Measurements from ENCODE around the gene DMXL2.
A peak's percentile ranks its signal among the peaks of the same experiment; 100 is the strongest.
"Not testable (repeated sequence)": the region's sequence is repeated elsewhere in the genome, so short reads cannot be mapped to it uniquely, and the experiment has no call there.

DMXL2 gene

DNA sequence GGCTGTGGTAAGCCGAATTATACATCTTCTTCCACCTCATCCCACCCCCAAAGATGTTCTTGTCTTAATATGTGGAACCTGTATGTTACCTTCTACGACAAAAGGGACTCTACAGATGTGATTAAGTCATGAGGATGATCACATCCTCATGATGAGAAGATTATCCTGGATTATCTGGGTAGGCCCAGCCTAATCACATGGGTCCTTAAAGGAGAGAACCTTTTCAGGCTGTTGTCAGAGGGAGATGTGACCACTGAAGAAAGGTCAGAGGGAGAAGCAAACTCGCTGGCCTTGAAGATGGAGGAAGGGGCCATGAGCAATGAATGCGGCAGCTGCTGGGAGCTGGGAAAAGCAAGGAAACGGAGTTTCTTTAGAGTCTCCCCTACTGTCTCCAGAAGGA, 45.9 kb upstream of the DMXL2 start:
- Histone ChIP-seq H3K9me3 (ENCODE audit: insufficient read depth, low read length, severe bottlenecking) (no peaks in the 10 kb centered on the region), H3K27ac (ENCODE audit: low read length) (no peak overlapping the region), H4K20me1 (ENCODE audit: insufficient read depth, low read length) (no peaks in the 10 kb centered on the region), H3K27me3 (ENCODE audit: insufficient read depth, low read length, poor library complexity) (no peaks in the 10 kb centered on the region), H3K79me2 (ENCODE audit: insufficient read depth, low read length) (no peaks in the 10 kb centered on the region), H2AFZ (ENCODE audit: low read depth, low read length) (no peak overlapping the region), H3K9ac (ENCODE audit: low read depth, low read length) (no peak overlapping the region), H3K4me3 (ENCODE audit: low read depth in 1 of 2, low read length in 2 of 2) (no peak overlapping the region), H3K4me2 (ENCODE audit: insufficient read depth, low read length) (no peak overlapping the region), H3K36me3 (ENCODE audit: insufficient read depth, low read length) (no peaks in the 10 kb centered on the region), H3K4me1 (ENCODE audit: insufficient read depth, low read length) (no peaks in the 10 kb centered on the region)
- no peak for DNase-seq
- no peak for ATAC-seq (ENCODE audit: insufficient read depth, low read depth)
- TF ChIP-seq, protein P1, sequence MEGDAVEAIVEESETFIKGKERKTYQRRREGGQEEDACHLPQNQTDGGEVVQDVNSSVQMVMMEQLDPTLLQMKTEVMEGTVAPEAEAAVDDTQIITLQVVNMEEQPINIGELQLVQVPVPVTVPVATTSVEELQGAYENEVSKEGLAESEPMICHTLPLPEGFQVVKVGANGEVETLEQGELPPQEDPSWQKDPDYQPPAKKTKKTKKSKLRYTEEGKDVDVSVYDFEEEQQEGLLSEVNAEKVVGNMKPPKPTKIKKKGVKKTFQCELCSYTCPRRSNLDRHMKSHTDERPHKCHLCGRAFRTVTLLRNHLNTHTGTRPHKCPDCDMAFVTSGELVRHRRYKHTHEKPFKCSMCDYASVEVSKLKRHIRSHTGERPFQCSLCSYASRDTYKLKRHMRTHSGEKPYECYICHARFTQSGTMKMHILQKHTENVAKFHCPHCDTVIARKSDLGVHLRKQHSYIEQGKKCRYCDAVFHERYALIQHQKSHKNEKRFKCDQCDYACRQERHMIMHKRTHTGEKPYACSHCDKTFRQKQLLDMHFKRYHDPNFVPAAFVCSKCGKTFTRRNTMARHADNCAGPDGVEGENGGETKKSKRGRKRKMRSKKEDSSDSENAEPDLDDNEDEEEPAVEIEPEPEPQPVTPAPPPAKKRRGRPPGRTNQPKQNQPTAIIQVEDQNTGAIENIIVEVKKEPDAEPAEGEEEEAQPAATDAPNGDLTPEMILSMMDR (IDR thresholded peaks at IDR 0.05; ENCODE audit: borderline replicate concordance, extremely low read depth, low read length, poor library complexity, severe bottlenecking), result no peak
- TF ChIP-seq EZH2 (IDR thresholded peaks at IDR 0.05; ENCODE audit: borderline replicate concordance, low read depth, low read length, severe bottlenecking), result no peak

DNA sequence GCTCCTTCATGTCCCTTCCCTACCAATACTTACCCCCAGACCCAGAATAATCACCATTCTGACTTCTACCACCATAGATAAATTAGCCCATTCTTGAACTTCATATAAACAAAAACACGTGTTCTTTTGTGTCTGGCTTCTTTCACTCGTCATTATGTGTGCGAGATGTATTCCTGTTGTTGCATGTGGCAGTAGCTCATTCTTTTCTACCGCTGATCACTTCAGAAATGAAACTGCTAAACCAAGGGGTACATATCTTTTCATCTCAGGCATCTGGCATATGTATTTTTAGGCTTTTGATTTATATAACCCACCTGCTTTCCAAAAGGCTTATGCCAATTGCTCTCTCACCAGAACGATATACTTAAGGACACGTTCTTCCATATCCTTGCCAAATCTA, 44.9 kb upstream of the DMXL2 start:
- Histone ChIP-seq H3K27ac (ENCODE audit: low read length) (no peak overlapping the region), H2AFZ (ENCODE audit: low read depth, low read length) (no peak overlapping the region), H3K4me1 (ENCODE audit: insufficient read depth, low read length) (no peaks in the 10 kb centered on the region), H3K4me3 (ENCODE audit: low read depth in 1 of 2, low read length in 2 of 2) (no peak overlapping the region), H3K9me3 (ENCODE audit: insufficient read depth, low read length, severe bottlenecking) (no peaks in the 10 kb centered on the region), H3K4me2 (ENCODE audit: insufficient read depth, low read length) (no peak overlapping the region), H3K9ac (ENCODE audit: low read depth, low read length) (no peak overlapping the region), H4K20me1 (ENCODE audit: insufficient read depth, low read length) (no peaks in the 10 kb centered on the region), H3K79me2 (ENCODE audit: insufficient read depth, low read length) (no peaks in the 10 kb centered on the region), H3K27me3 (ENCODE audit: insufficient read depth, low read length, poor library complexity) (no peaks in the 10 kb centered on the region), H3K36me3 (ENCODE audit: insufficient read depth, low read length) (no peaks in the 10 kb centered on the region)
- DNase-seq (no peak), ATAC-seq (ENCODE audit: insufficient read depth, low read depth) (no peak)
- TF ChIP-seq, protein P1 (IDR thresholded peaks at IDR 0.05; ENCODE audit: borderline replicate concordance, extremely low read depth, low read length, poor library complexity, severe bottlenecking), result no peak
- no peak for TF ChIP-seq EZH2 (IDR thresholded peaks at IDR 0.05; ENCODE audit: borderline replicate concordance, low read depth, low read length, severe bottlenecking)

DNA sequence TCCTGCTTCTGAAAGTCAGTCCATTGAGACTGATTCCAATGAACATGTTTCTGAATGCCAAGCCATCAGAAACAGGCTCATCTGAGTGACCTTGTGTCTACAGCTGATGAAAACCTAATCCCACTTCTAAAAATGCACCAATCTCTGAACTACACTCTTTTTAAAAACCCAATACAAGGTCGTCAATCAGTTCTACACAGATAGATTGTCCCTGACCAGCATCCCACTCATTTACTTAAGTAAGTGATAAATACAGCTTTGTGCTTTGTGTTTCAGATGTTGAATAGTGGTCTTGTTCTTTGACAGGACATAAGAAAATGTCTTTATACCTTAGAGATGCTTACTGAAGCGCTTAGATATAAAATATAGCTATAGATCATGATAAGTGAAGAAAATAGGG, 38.5 kb upstream of the DMXL2 start:
- no peaks in the 10 kb centered on the region for H3K4me1 ChIP-seq (ENCODE audit: insufficient read depth, low read length)
- no peak overlapping the region for H3K27ac ChIP-seq (ENCODE audit: low read length)
- ATAC-seq (ENCODE audit: insufficient read depth, low read depth) (no peak), DNase-seq (no peak)
- no peaks in the 10 kb centered on the region for H3K27me3 ChIP-seq (ENCODE audit: insufficient read depth, low read length, poor library complexity)
- H3K79me2 ChIP-seq (ENCODE audit: insufficient read depth, low read length), result no peaks in the 10 kb centered on the region
- H3K9ac ChIP-seq (ENCODE audit: low read depth, low read length), result no peak overlapping the region
- H3K4me3 ChIP-seq (ENCODE audit: low read depth in 1 of 2, low read length in 2 of 2), result no peak overlapping the region
- H3K9me3 ChIP-seq (ENCODE audit: insufficient read depth, low read length, severe bottlenecking), result no peaks in the 10 kb centered on the region
- H3K36me3 ChIP-seq (ENCODE audit: insufficient read depth, low read length), result no peaks in the 10 kb centered on the region
- H3K4me2 ChIP-seq (ENCODE audit: insufficient read depth, low read length), result no peak overlapping the region
- TF ChIP-seq EZH2 (IDR thresholded peaks at IDR 0.05; ENCODE audit: borderline replicate concordance, low read depth, low read length, severe bottlenecking), result no peak
- TF ChIP-seq, protein P1 (IDR thresholded peaks at IDR 0.05; ENCODE audit: borderline replicate concordance, extremely low read depth, low read length, poor library complexity, severe bottlenecking), result no peak
- no peak overlapping the region for H2AFZ ChIP-seq (ENCODE audit: low read depth, low read length)
- H4K20me1 ChIP-seq (ENCODE audit: insufficient read depth, low read length), result no peaks in the 10 kb centered on the region

DNA sequence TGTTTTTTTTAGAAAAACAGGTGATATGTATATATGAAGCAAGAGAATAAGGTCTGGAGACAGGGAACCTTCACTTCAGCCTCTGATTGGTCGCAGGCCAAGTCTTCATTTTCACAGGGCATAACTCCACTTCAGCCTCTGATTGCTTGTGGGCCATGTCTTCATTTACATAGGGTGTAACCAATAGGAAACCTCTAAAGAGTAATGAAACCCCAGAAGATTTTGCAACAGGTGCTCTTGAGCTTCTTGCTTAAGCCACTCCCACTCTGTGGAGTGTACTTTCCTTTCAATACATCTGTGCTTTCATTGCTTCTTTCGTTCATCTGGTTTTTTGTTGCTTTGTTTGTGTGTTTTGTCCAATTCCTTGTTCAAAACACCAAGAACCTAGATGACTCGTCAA, 36.1 kb upstream of the DMXL2 start:
- no peak for TF ChIP-seq EZH2 (IDR thresholded peaks at IDR 0.05; ENCODE audit: borderline replicate concordance, low read depth, low read length, severe bottlenecking)
- TF ChIP-seq, protein P1 (IDR thresholded peaks at IDR 0.05; ENCODE audit: borderline replicate concordance, extremely low read depth, low read length, poor library complexity, severe bottlenecking), result no peak
- no peaks in the 10 kb centered on the region for H3K9me3 ChIP-seq (ENCODE audit: insufficient read depth, low read length, severe bottlenecking)
- H3K27ac ChIP-seq (ENCODE audit: low read length), result no peak overlapping the region
- H4K20me1 ChIP-seq (ENCODE audit: insufficient read depth, low read length), result no peaks in the 10 kb centered on the region
- no peaks in the 10 kb centered on the region for H3K4me1 ChIP-seq (ENCODE audit: insufficient read depth, low read length)
- DNase-seq (no peak), ATAC-seq (ENCODE audit: insufficient read depth, low read depth) (0 out of 3 replicates have a peak, but pooled peaks have one; percentile 17)
- no peaks in the 10 kb centered on the region for H3K36me3 ChIP-seq (ENCODE audit: insufficient read depth, low read length)
- no peak overlapping the region for H2AFZ ChIP-seq (ENCODE audit: low read depth, low read length)
- no peak overlapping the region for H3K4me2 ChIP-seq (ENCODE audit: insufficient read depth, low read length)
- H3K4me3 ChIP-seq (ENCODE audit: low read depth in 1 of 2, low read length in 2 of 2), result no peak overlapping the region
- H3K79me2 ChIP-seq (ENCODE audit: insufficient read depth, low read length), result no peaks in the 10 kb centered on the region
- no peak overlapping the region for H3K9ac ChIP-seq (ENCODE audit: low read depth, low read length)
- H3K27me3 ChIP-seq (ENCODE audit: insufficient read depth, low read length, poor library complexity), result no peaks in the 10 kb centered on the region

DNA sequence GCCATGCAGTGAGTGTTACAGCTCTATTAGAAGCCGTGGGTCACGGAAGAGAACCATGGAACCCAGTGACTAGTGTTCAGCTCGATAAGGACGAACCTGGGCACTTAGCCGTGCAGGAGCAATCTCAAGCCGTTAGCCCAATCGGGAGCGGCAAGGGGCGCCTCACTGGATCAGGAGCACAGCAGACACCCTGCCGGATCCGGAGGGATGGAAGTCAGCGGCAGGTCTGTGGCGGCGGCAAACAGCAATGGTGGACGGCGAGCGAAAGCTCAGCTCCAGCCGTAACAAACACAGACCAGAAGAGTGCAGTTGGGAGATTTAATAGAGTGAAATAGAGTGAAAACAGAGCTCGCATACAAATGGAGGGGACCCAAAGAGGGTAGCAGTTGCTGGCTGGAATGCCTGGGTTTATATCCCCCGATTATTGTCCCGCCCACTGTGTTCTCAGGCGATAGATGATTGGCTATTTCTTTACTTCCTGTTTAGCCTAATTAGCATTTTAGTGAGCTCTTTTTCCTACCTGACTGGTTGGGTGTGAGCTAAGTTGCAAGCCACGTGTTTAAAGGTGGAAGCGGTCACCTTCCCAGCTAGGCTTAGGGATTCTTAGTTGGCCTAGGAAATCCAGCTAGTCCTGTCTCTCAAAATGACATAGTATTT, 33.0 kb upstream of the DMXL2 start:
- H3K79me2 ChIP-seq (ENCODE audit: insufficient read depth, low read length); H3K4me3 ChIP-seq (ENCODE audit: low read depth in 1 of 2, low read length in 2 of 2); H3K4me1 ChIP-seq (ENCODE audit: insufficient read depth, low read length); H3K9me3 ChIP-seq (ENCODE audit: insufficient read depth, low read length, severe bottlenecking); H3K27ac ChIP-seq (ENCODE audit: low read length); H3K9ac ChIP-seq (ENCODE audit: low read depth, low read length); H4K20me1 ChIP-seq (ENCODE audit: insufficient read depth, low read length); H3K4me2 ChIP-seq (ENCODE audit: insufficient read depth, low read length); H3K27me3 ChIP-seq (ENCODE audit: insufficient read depth, low read length, poor library complexity); H2AFZ ChIP-seq (ENCODE audit: low read depth, low read length); ATAC-seq (ENCODE audit: insufficient read depth, low read depth); H3K36me3 ChIP-seq (ENCODE audit: insufficient read depth, low read length); DNase-seq: not testable (repeated sequence)

All from DND-41 (cell line).